ENCODE results near the gene PRPS1L1.

GRCh38 chr7:18030758-18031157, 3.1 kb upstream of the PRPS1L1 start:
- TF ChIP-seq CTCF (conservative IDR thresholded peaks at IDR 0.05; ENCODE audit: low read depth in 2 of 2) = no peak
- no peak for TF ChIP-seq EZH2 (IDR thresholded peaks at IDR 0.05; ENCODE audit: low read depth, unreplicated experiment)
- TF ChIP-seq CREB1 (CRISPR knock-in tag; IDR thresholded peaks at IDR 0.05; ENCODE audit: low read depth) = no peak
- TF ChIP-seq EZH2phosphoT487 (IDR thresholded peaks at IDR 0.05; ENCODE audit: unreplicated experiment) = no peak
- TF ChIP-seq POLR2AphosphoS5 (IDR thresholded peaks at IDR 0.05; ENCODE audit: low read depth) = no peak
